Rectal smooth muscle tissue (tissue), 1 donor: ENCODE results near the gene EVI5L.

ENCODE experiments used
- H3K27ac ChIP-seq: one replicate; pipeline ENCODE4 v1.7.0; 2013; ENCODE audit warnings: low read depth, low read length, inconsistent platforms
- H3K27me3 ChIP-seq: one replicate; pipeline ENCODE4 v1.7.0; 2013; ENCODE audit warnings: low read length; ENCODE audit not compliant: control insufficient read depth, insufficient read depth
- H3K36me3 ChIP-seq: one replicate; pipeline ENCODE4 v1.7.0; 2013; ENCODE audit warnings: low read length; ENCODE audit not compliant: control insufficient read depth, insufficient read depth
- H3K4me1 ChIP-seq: one replicate; pipeline ENCODE4 v1.7.0; 2013; ENCODE audit warnings: low read length; ENCODE audit not compliant: control insufficient read depth, insufficient read depth
- H3K4me3 ChIP-seq: one replicate; pipeline ENCODE4 v1.7.0; 2013; ENCODE audit warnings: low read length
- H3K9ac ChIP-seq: one replicate; pipeline ENCODE4 v1.7.0; 2013; ENCODE audit warnings: low read length

EVI5L gene

GRCh38 chr19:7894612-7895309, 64.7 kb downstream of the EVI5L start:
- no peak overlapping the region for H3K9ac ChIP-seq
- no peak overlapping the region for H3K27ac ChIP-seq

DNA sequence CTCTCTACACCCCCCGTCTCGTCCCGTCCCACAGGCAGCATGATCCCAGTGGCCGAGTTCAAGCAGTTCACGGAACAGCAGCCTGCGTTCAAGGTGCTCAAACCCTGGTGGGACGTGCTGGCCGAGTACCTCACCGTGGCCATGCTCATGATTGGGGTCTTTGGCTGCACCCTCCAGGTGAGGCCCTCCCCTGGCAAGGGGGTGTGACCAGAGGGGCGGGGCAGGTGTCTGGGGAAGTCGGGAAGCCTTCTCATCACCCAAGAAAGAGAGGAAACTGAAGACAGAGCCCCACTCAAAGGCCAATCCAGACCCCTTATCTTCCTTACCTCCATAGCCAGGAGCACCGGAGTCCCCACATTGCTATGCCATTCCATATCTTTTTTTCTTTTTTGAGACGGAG, 65.5 kb downstream of the EVI5L start:
- H3K4me1 ChIP-seq: no peaks in the 10 kb centered on the region
- no peak overlapping the region for H3K4me3 ChIP-seq
- no peaks in the 10 kb centered on the region for H3K27me3 ChIP-seq
- H3K36me3 ChIP-seq: no peaks in the 10 kb centered on the region
- H3K27ac ChIP-seq: no peak overlapping the region
- H3K9ac ChIP-seq: no peak overlapping the region

More at GRCh38 chr19:7894612-7895309, 64.7 kb downstream of the EVI5L start:
- Histone ChIP-seq H3K27me3 (no peaks in the 10 kb centered on the region), H3K36me3 (no peaks in the 10 kb centered on the region), H3K4me1 (no peaks in the 10 kb centered on the region), H3K4me3 (no peak overlapping the region)

- Histone ChIP-seq H3K27me3 (no peaks in the 10 kb centered on the region), H3K9ac (no peak overlapping the region), H3K4me3 (no peak overlapping the region), H3K27ac (no peak overlapping the region), H3K4me1 (no peaks in the 10 kb centered on the region), H3K36me3 (no peaks in the 10 kb centered on the region)
Observed at GRCh38 chr19:7897292-7897691, 67.3 kb downstream of the EVI5L start.

- Histone ChIP-seq H3K27me3 (no peaks in the 10 kb centered on the region), H3K4me3 (no peak overlapping the region), H3K27ac (no peak overlapping the region), H3K4me1 (peaks cover 6% of the 10 kb centered on the region), H3K36me3 (no peaks in the 10 kb centered on the region), H3K9ac (no peak overlapping the region)
Observed at GRCh38 chr19:7898967-7899366, 68.9 kb downstream of the EVI5L start.

GRCh38 chr19:7899751-7900378, 69.8 kb downstream of the EVI5L start:
- Histone ChIP-seq H3K27ac (no peak overlapping the region), H3K4me1 (peaks cover 11% of the 10 kb centered on the region)

DNA sequence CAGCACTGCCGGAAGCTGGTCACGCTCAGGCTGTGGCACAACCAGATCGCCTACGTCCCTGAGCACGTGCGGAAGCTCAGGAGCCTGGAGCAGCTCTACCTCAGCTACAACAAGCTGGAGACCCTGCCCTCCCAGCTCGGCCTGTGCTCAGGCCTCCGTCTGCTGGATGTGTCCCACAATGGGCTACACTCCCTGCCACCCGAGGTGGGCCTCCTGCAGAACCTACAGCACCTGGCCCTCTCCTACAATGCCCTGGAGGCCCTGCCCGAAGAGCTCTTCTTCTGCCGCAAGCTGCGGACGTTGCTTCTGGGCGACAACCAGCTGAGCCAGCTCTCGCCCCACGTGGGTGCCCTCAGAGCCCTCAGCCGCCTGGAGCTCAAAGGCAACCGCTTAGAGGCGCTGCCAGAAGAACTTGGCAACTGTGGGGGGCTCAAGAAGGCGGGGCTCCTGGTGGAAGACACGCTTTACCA, 70.4 kb downstream of the EVI5L start:
- Histone ChIP-seq H3K27ac (no peak overlapping the region), H3K9ac (no peak overlapping the region), H3K27me3 (no peaks in the 10 kb centered on the region), H3K36me3 (no peaks in the 10 kb centered on the region), H3K4me1 (peaks cover 16% of the 10 kb centered on the region), H3K4me3 (no peak overlapping the region)

More at GRCh38 chr19:7899751-7900378, 69.8 kb downstream of the EVI5L start:
- H3K27me3 ChIP-seq: no peaks in the 10 kb centered on the region
- no peaks in the 10 kb centered on the region for H3K36me3 ChIP-seq
- no peak overlapping the region for H3K4me3 ChIP-seq
- no peak overlapping the region for H3K9ac ChIP-seq

DNA sequence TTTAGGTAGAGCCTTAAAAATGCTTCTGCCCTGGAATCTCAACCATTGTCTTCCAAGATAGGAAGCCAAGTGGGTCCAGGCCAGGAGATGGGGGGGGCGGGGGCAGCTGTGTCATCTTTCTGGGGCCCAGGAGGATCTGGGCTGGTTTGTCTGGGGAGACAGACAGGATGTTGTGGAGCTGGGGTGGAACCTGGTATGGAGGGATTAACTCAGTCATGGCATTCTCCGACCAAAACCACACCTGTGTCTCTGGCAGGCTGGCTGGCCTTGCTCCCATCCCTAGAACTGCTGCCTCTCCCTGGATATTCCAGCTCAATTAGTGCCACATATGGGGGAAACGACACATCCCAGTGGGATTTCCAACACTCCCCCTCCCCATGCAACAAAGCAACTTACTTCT, 70.9 kb downstream of the EVI5L start:
- peaks cover 16% of the 10 kb centered on the region for H3K4me1 ChIP-seq
- H3K9ac ChIP-seq: no peak overlapping the region
- H3K4me3 ChIP-seq: no peak overlapping the region
- no peaks in the 10 kb centered on the region for H3K36me3 ChIP-seq
- H3K27me3 ChIP-seq: no peaks in the 10 kb centered on the region
- H3K27ac ChIP-seq: no peak overlapping the region

- H3K9ac ChIP-seq: no peak overlapping the region
- H3K4me3 ChIP-seq: no peak overlapping the region
- H3K4me1 ChIP-seq: peaks cover 16% of the 10 kb centered on the region
- H3K27ac ChIP-seq: no peak overlapping the region
- H3K36me3 ChIP-seq: no peaks in the 10 kb centered on the region
- no peaks in the 10 kb centered on the region for H3K27me3 ChIP-seq
Observed at GRCh38 chr19:7901337-7901736, 71.3 kb downstream of the EVI5L start.

DNA sequence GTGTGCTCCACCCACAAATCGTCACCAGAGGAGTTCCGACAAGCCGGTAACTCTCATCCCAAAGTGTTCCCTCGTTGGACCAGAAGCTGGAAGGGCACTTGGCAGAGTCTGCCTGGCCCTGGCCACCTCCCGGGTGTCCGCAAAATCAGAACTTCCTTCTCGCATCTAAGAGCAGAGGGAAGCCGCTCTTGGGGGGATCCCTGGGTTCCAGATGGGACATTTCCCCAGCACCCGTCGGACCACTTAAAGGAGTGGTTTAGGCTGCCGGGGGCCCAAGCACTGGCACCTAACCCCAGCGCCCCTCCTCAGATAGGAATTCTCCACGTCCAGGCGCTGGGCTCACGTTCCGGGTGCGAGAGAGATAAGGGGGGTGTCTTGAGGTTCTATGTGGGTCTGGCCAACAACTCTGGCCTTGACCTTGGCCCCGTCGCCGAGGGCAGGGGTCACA, 72.8 kb downstream of the EVI5L start:
- peak overlapping the region; percentile 89 for H3K4me3 ChIP-seq
- H3K27me3 ChIP-seq: no peaks in the 10 kb centered on the region
- peak overlapping the region; percentile 82 for H3K9ac ChIP-seq
- peaks cover 16% of the 10 kb centered on the region for H3K4me1 ChIP-seq
- no peaks in the 10 kb centered on the region for H3K36me3 ChIP-seq
- H3K27ac ChIP-seq: peak overlapping the region; percentile 86

GRCh38 chr19:7903244-7904073, 73.4 kb downstream of the EVI5L start, which contains the start of gene MAP2K7:
Gene MAP2K7 (plus strand): TSS chr19:7903877. CDS start chr19:7903945, 68 bp downstream.
- peak within 1 kb of the TSS; percentile 86 for H3K27ac ChIP-seq
- H3K4me3 ChIP-seq: peak within 1 kb of the TSS; percentile 89
- peak within 1 kb of the TSS; percentile 82 for H3K9ac ChIP-seq
- H3K27me3 ChIP-seq: no peaks in the 10 kb centered on the region
- H3K4me1 ChIP-seq: peaks cover 16% of the 10 kb centered on the region
- no peaks in the 10 kb centered on the region for H3K36me3 ChIP-seq

DNA sequence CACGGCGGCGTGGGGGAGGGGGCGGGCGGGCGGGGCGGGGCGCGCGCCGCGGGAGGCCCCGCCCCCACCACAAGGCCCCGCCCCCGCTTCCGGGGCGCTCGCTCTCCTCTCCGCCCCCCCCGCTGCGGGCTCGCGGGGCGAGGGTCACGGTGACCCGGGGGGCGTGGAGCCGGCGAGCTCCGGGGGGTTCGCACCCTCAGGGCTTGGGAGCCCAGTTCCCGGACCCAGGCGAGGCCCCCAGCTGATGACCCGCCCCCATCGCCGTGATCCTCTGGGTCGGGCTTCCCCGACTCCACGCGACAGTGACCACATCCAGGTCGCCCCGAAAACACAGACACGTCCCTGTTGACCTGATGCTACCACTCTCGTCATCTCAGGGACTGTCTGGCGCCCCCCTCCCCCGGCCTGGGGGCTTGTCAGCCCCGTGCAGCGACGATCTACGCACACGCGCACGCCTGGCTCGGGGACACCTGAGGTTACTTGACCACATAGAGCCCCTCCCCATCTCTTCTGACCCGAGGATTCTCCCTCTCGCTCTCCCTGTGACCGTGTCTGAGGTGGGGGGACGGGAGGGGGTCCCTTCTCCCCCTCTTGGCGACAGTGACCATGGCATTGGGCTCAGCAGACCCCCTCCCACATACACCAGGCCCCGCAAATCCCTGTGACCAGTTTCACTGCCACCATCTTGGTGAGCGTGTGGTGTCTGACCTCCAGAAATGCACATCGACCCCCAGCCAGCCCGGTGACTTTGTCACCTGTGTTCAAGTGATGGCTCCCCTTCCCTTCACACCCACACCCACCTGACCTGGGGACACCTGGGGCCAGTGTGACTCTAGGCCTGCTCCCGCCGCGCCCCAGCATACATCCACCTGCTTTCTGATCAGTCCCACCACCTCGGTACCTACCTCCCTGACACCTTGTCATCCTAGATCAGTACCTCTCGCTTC, 74.3 kb downstream of the EVI5L start:
- peaks cover 16% of the 10 kb centered on the region for H3K4me1 ChIP-seq
- H3K27me3 ChIP-seq: no peaks in the 10 kb centered on the region
- peak overlapping the region; percentile 82 for H3K27ac ChIP-seq
- H3K9ac ChIP-seq: peak overlapping the region; percentile 46
- H3K36me3 ChIP-seq: no peaks in the 10 kb centered on the region
- peak overlapping the region; percentile 81 for H3K4me3 ChIP-seq
